KMS-11 (cell line): ENCODE results near the gene EME1.
"Not testable (repeated sequence)": the region's sequence is repeated elsewhere in the genome, so short reads cannot be mapped to it uniquely, and the experiment has no call there.

Experiments used
- H2AFZ ChIP-seq: fragments of 200-600 bp; sonication (generic); 2 replicates; pipeline ENCODE4 v1.6.1; 2016; ENCODE audit warnings: antibody characterized with exemption, mixed run types, low read depth
- H3K27ac ChIP-seq: fragments of 200-600 bp; sonication (generic); 2 replicates; pipeline ENCODE4 v1.6.1; 2016; ENCODE audit warnings: mild to moderate bottlenecking, mixed run types
- H3K27me3 ChIP-seq: fragments of 200-600 bp; sonication (generic); 2 replicates; pipeline ENCODE4 v1.6.1; 2017; ENCODE audit warnings: mild to moderate bottlenecking, low read depth, mixed run types, moderate library complexity; ENCODE audit not compliant: insufficient read depth
- H3K36me3 ChIP-seq: fragments of 200-600 bp; sonication (generic); 2 replicates; pipeline ENCODE4 v1.6.1; 2017; ENCODE audit warnings: mild to moderate bottlenecking, mixed run types; ENCODE audit not compliant: insufficient read depth
- H3K4me1 ChIP-seq: fragments of 200-600 bp; sonication (generic); 2 replicates; pipeline ENCODE4 v1.6.1; 2016; ENCODE audit warnings: mild to moderate bottlenecking, low read depth, mixed run types; ENCODE audit not compliant: poor library complexity, severe bottlenecking
- H3K4me2 ChIP-seq: fragments of 200-600 bp; sonication (generic); 2 replicates; pipeline ENCODE4 v1.7.0; 2016; ENCODE audit warnings: mild to moderate bottlenecking, mixed run types
- H3K4me3 ChIP-seq: fragments of 200-600 bp; sonication (generic); IDR thresholded peaks from 2 replicates; pipeline ENCODE4 v1.6.1; 2017; ENCODE audit warnings: low read depth, low read length, mixed read lengths; ENCODE audit not compliant: insufficient read depth
- H3K79me2 ChIP-seq: fragments of 200-600 bp; sonication (generic); 2 replicates; pipeline ENCODE4 v1.6.1; 2016; ENCODE audit warnings: low read depth, mixed run types; ENCODE audit not compliant: insufficient read depth
- H3K9ac ChIP-seq: fragments of 200-600 bp; sonication (generic); 2 replicates; pipeline ENCODE4 v1.6.1; 2016; ENCODE audit warnings: mild to moderate bottlenecking, mixed run types
- H4K20me1 ChIP-seq: fragments of 200-600 bp; sonication (generic); 2 replicates; pipeline ENCODE4 v1.6.1; 2016; ENCODE audit warnings: mild to moderate bottlenecking, mixed run types; ENCODE audit not compliant: insufficient read depth
- TF ChIP-seq, protein P1 (sequence below): fragments of 200-600 bp; sonication (generic); conservative IDR thresholded peaks from 2 replicates; pipeline ENCODE4 v1.6.1; 2017; ENCODE audit warnings: low read depth, mild to moderate bottlenecking, antibody characterized with exemption, low read length, moderate library complexity, mixed read lengths

EME1 gene

DNA sequence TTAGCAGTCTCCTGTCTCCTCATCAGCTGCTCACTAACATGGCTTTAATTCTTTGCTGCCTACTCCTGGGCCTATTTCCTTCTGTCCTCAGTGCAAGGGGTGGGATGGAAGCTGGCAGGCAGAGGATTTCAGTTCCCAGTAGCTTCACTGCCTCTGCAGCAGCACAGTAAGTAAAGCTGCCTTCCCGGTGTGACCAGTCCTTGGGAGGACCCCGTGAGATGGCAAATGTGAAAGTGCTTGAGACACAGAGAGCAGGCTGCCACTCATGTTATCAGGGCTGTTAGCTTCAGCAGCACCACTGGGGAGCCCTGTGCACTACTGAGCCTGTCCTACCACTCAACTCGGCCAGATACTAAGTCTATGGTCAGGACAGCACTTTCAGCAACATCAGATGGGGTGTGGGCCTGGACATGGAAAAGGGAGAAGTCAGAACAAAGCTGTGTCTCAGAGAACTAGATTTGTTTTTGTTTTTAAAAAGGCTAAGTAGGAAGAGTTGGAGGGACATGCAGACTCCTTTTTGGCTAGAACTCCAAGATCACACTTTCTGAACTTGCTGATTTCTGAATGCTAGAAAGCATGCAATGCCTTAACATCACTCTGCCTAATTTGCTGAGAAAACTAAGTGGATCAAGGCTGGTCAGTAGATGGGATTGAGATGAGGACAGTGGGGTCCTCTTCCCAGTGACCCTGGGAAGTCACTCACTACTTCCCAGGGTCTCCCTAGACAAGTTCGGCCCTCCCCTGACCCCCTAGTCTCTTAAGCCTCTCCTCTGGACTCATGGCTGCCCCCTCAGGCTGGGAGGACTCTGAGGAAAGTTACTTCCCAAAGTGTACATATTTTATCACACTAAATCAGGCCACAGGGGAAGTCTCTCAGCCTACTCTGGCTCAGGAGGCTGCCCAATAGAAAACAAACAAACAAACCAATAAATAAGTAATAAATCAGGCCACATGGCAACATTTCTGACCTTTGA is 54.1 kb downstream of the EME1 start:
- peaks cover 6% of the 10 kb centered on the region; the same call in 1 of the 2 replicates for H3K79me2 ChIP-seq
- H3K27ac ChIP-seq = peak overlapping the region; percentile 41
- no peak overlapping the region for H3K4me3 ChIP-seq
- peak overlapping the region; percentile 65; the same call in 1 of the 2 replicates for H3K9ac ChIP-seq
- peak overlapping the region; percentile 100 for H2AFZ ChIP-seq
- H3K36me3 ChIP-seq = no peaks in the 10 kb centered on the region
- H3K4me2 ChIP-seq = peak overlapping the region; percentile 53
- H3K27me3 ChIP-seq = no peaks in the 10 kb centered on the region
- no peaks in the 10 kb centered on the region for H4K20me1 ChIP-seq
- peaks cover 21% of the 10 kb centered on the region for H3K4me1 ChIP-seq
- TF ChIP-seq, protein P1, sequence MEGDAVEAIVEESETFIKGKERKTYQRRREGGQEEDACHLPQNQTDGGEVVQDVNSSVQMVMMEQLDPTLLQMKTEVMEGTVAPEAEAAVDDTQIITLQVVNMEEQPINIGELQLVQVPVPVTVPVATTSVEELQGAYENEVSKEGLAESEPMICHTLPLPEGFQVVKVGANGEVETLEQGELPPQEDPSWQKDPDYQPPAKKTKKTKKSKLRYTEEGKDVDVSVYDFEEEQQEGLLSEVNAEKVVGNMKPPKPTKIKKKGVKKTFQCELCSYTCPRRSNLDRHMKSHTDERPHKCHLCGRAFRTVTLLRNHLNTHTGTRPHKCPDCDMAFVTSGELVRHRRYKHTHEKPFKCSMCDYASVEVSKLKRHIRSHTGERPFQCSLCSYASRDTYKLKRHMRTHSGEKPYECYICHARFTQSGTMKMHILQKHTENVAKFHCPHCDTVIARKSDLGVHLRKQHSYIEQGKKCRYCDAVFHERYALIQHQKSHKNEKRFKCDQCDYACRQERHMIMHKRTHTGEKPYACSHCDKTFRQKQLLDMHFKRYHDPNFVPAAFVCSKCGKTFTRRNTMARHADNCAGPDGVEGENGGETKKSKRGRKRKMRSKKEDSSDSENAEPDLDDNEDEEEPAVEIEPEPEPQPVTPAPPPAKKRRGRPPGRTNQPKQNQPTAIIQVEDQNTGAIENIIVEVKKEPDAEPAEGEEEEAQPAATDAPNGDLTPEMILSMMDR = peak; percentile 65; the same call in 1 of the 2 replicates

DNA sequence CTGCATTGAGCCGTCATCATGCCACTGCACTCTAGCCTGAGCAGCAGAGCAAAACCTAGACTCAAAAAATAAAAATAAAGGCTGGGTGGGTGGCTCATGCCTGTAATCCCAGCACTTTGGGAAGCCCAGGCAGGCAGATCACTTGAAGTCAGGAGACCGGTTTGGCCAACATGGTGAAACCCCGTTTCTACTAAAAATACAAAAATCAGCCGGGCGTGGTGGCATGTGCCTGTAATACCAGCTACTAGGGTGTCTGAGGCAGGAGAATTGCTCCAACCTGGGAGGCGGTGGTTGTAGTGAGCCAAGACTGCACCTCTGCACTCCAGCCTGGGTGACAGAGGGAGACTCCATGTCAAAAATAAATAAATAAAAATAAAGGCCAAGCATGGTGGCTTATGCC is 55.1 kb downstream of the EME1 start:
- H3K79me2 ChIP-seq, H2AFZ ChIP-seq, H3K27me3 ChIP-seq, H3K36me3 ChIP-seq, H4K20me1 ChIP-seq, H3K4me3 ChIP-seq: not testable (repeated sequence)
- Histone ChIP-seq H3K9ac (peak overlapping the region; percentile 65; the same call in 1 of the 2 replicates), H3K4me2 (peak overlapping the region; percentile 53), H3K27ac (peak overlapping the region; percentile 41; the same call in 1 of the 2 replicates), H3K4me1 (peaks cover 21% of the 10 kb centered on the region)

DNA sequence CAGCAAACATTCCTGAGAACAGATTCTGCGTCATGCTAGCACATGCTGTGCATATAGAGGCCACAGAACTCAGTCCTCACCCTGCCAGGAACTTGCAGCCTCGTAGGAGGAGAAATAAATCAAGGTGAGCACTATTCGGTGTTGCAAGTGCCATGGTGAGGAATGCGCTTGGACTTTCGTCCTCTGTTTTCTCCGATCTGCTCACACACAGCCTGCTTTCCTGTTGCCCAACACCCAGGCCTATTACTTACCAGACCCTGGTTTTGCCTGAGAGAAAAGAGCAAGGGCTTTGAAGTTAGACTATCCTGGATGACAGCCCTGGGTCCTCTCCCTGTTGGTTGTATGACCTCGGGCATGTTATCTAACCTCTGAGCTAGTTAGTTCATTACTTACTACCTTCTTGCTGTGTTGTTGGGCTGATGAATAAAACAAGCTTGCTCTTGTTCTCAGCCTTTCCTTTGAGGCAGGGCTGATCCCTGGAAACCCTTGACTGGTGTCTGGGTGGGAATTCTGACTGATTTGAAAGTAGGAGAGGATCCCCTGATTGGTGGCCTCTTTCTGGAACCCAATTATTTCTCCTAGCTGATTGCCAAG is 55.9 kb downstream of the EME1 start:
- no peaks in the 10 kb centered on the region for H3K36me3 ChIP-seq
- no peak overlapping the region for H3K9ac ChIP-seq
- peaks cover 17% of the 10 kb centered on the region for H3K4me1 ChIP-seq
- peaks cover 6% of the 10 kb centered on the region; the same call in 1 of the 2 replicates for H3K79me2 ChIP-seq
- TF ChIP-seq, protein P1 = no peak
- no peak overlapping the region for H3K4me3 ChIP-seq
- no peaks in the 10 kb centered on the region for H3K27me3 ChIP-seq
- H3K4me2 ChIP-seq = no peak overlapping the region
- H3K27ac ChIP-seq = no peak overlapping the region
- no peaks in the 10 kb centered on the region for H4K20me1 ChIP-seq
- H2AFZ ChIP-seq = no peak overlapping the region

DNA sequence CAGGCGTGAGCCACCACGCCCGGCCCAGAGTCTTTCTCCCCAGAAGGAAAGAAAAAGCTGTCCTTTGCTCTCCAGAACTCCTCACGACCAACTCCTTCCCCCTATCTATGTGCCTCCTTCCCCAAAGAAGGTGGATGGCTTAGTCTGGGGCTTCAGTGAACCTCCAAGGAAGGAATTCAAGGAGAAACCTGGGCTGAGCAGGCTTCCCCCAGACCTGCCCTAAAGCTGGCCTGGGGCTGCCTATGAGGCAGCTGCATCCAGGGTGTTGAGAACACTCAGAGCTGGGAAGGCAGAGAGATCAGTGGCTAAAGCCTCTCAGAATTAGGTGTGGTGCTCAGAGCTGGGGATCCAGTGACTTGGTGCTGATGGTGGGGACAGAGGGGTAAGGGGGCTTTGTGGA is 56.8 kb downstream of the EME1 start:
- Histone ChIP-seq H2AFZ (no peak overlapping the region), H3K4me1 (peaks cover 17% of the 10 kb centered on the region), H3K79me2 (peaks cover 6% of the 10 kb centered on the region; the same call in 1 of the 2 replicates), H3K4me3 (no peak overlapping the region), H3K27ac (no peak overlapping the region), H3K27me3 (no peaks in the 10 kb centered on the region), H3K9ac (no peak overlapping the region), H3K4me2 (no peak overlapping the region), H3K36me3 (no peaks in the 10 kb centered on the region), H4K20me1 (no peaks in the 10 kb centered on the region)
- TF ChIP-seq, protein P1 = no peak
